NOMO-1 treated with dmso at 0.1 percent for 144 hours (cell line): ENCODE results near the gene MAPKAPK5.
A peak's percentile ranks its signal among the peaks of the same experiment; 100 is the strongest.
"Not testable (repeated sequence)": the region's sequence is repeated elsewhere in the genome, so short reads cannot be mapped to it uniquely, and the experiment has no call there.

Source experiments
- DNase-seq: peaks from one replicate; lab custom pipeline; 2025; ENCODE audit not compliant: unreplicated experiment; lab: John Stamatoyannopoulos, UW

Gene MAPKAPK5

GRCh38 chr12:111841750-111842555, at the start of gene MAPKAPK5:
MAPKAPK5 (plus strand) TSS chr12:111842228; CDS start chr12:111842734, 506 bp downstream.
- DNase-seq = peak; percentile 81

GRCh38 chr12:111792856-111793235, 49.2 kb upstream of the MAPKAPK5 start:
- DNase-seq = no peak

GRCh38 chr12:111798182-111798581, 43.8 kb upstream of the MAPKAPK5 start:
- no peak for DNase-seq

- DNase-seq = no peak
Observed at GRCh38 chr12:111799758-111800157, 42.3 kb upstream of the MAPKAPK5 start.

GRCh38 chr12:111803038-111803626, 38.9 kb upstream of the MAPKAPK5 start:
- no peak for DNase-seq

- DNase-seq = no peak
Observed at GRCh38 chr12:111803851-111804250, 38.2 kb upstream of the MAPKAPK5 start.

GRCh38 chr12:111806304-111806703, 35.7 kb upstream of the MAPKAPK5 start:
- no peak for DNase-seq

- DNase-seq = no peak
Observed at GRCh38 chr12:111807232-111807631, 34.8 kb upstream of the MAPKAPK5 start.

GRCh38 chr12:111812881-111813741, 28.9 kb upstream of the MAPKAPK5 start:
- DNase-seq = peak; percentile 70

GRCh38 chr12:111816065-111816615, 25.9 kb upstream of the MAPKAPK5 start:
- DNase-seq = no peak

GRCh38 chr12:111816898-111817297, 25.1 kb upstream of the MAPKAPK5 start:
- not testable (repeated sequence) for DNase-seq

GRCh38 chr12:111818340-111818739, 23.7 kb upstream of the MAPKAPK5 start:
- no peak for DNase-seq

- no peak for DNase-seq
Observed at GRCh38 chr12:111819191-111820158, 22.6 kb upstream of the MAPKAPK5 start.

- not testable (repeated sequence) for DNase-seq
Observed at GRCh38 chr12:111820828-111821227, 21.2 kb upstream of the MAPKAPK5 start.

GRCh38 chr12:111822886-111823285, 19.1 kb upstream of the MAPKAPK5 start:
- no peak for DNase-seq

GRCh38 chr12:111823891-111824290, 18.1 kb upstream of the MAPKAPK5 start:
- no peak for DNase-seq

GRCh38 chr12:111824312-111824711, 17.7 kb upstream of the MAPKAPK5 start:
- DNase-seq = peak; percentile 22

- no peak for DNase-seq
Observed at GRCh38 chr12:111825509-111825908, 16.5 kb upstream of the MAPKAPK5 start.

- DNase-seq = no peak
Observed at GRCh38 chr12:111826316-111826715, 15.7 kb upstream of the MAPKAPK5 start.

- DNase-seq = no peak
Observed at GRCh38 chr12:111826992-111827391, 15.0 kb upstream of the MAPKAPK5 start.
